H9 (cell line): Measurements from ENCODE around the gene AFG1L. TPM values are rescaled to one million over a fixed set of nuclear protein-coding genes. Genes with fewer than 3 reads are reported as not detected.

Source experiments
- DNase-seq: peaks from one replicate; pipeline ENCODE4 v3.0.0-alpha.2; 2017
- H2AFZ ChIP-seq: one replicate; pipeline ENCODE4 v1.6.1; 2013; ENCODE audit warnings: mild to moderate bottlenecking, low read length, control low read depth, moderate library complexity
- H2AK5ac ChIP-seq: 2 replicates; pipeline ENCODE4 v1.6.1; 2013; ENCODE audit warnings: low read length, control low read depth, mixed read lengths; ENCODE audit not compliant: insufficient read length
- H2BK120ac ChIP-seq: one replicate; pipeline ENCODE4 v1.6.1; 2013; ENCODE audit warnings: low read depth, mild to moderate bottlenecking, low read length, control low read depth, inconsistent platforms; ENCODE audit not compliant: poor library complexity, severe bottlenecking
- H2BK12ac ChIP-seq: 2 replicates; pipeline ENCODE4 v1.6.1; 2013; ENCODE audit warnings: low read length, control low read depth, mixed read lengths, low read depth; ENCODE audit not compliant: insufficient read length
- H2BK15ac ChIP-seq: 2 replicates; pipeline ENCODE4 v1.6.1; 2013; ENCODE audit warnings: low read depth, low read length, control low read depth
- H2BK20ac ChIP-seq: one replicate; pipeline ENCODE4 v1.6.1; 2013; ENCODE audit warnings: low read depth, mild to moderate bottlenecking, low read length, control low read depth, inconsistent platforms; ENCODE audit not compliant: poor library complexity, severe bottlenecking
- H2BK5ac ChIP-seq: 2 replicates; pipeline ENCODE4 v1.6.1; 2013; ENCODE audit warnings: low read length, control low read depth, mixed read lengths; ENCODE audit not compliant: insufficient read length
- H3K14ac ChIP-seq: 2 replicates; pipeline ENCODE4 v1.6.1; 2013; ENCODE audit warnings: low read length, control low read depth; ENCODE audit not compliant: insufficient read depth
- H3K18ac ChIP-seq: 2 replicates; pipeline ENCODE4 v1.6.1; 2013; ENCODE audit warnings: low read depth, mild to moderate bottlenecking, mixed read lengths, low read length, control low read depth; ENCODE audit not compliant: insufficient read length
- H3K23ac ChIP-seq: 2 replicates; pipeline ENCODE4 v1.6.1; 2013; ENCODE audit warnings: low read length, control low read depth, mixed read lengths, low read depth; ENCODE audit not compliant: insufficient read length
- H3K23me2 ChIP-seq: 2 replicates; pipeline ENCODE4 v1.6.1; 2013; ENCODE audit warnings: low read depth, mild to moderate bottlenecking, mixed read lengths, low read length, control low read depth; ENCODE audit not compliant: insufficient read length, poor library complexity, severe bottlenecking
- H3K27ac ChIP-seq: 2 replicates; pipeline ENCODE4 v1.5.1; 2013; ENCODE audit warnings: low read length, control low read depth, mixed read lengths, low read depth; ENCODE audit not compliant: insufficient read length
- H3K27me3 ChIP-seq: 2 replicates; pipeline ENCODE4 v1.6.1; 2013; ENCODE audit warnings: low read length, control low read depth, inconsistent platforms; ENCODE audit not compliant: insufficient read depth
- H3K4ac ChIP-seq: 2 replicates; pipeline ENCODE4 v1.6.1; 2013; ENCODE audit warnings: low read depth, mild to moderate bottlenecking, control low read depth, inconsistent platforms, low read length, moderate library complexity
- H3K4me1 ChIP-seq: 2 replicates; pipeline ENCODE4 v1.6.1; 2013; ENCODE audit warnings: low read length, control low read depth, inconsistent platforms; ENCODE audit not compliant: insufficient read depth
- H3K4me2 ChIP-seq: 2 replicates; pipeline ENCODE4 v1.6.1; 2013; ENCODE audit warnings: low read length, control low read depth, mixed read lengths; ENCODE audit not compliant: insufficient read length, insufficient read depth
- H3K56ac ChIP-seq: 2 replicates; pipeline ENCODE4 v1.6.1; 2013; ENCODE audit warnings: low read depth, mild to moderate bottlenecking, mixed read lengths, low read length, control low read depth; ENCODE audit not compliant: insufficient read length
- H3K79me1 ChIP-seq: 2 replicates; pipeline ENCODE4 v1.6.1; 2013; ENCODE audit warnings: low read depth, mild to moderate bottlenecking, moderate library complexity, low read length, control low read depth, inconsistent platforms; ENCODE audit not compliant: insufficient read depth, poor library complexity, severe bottlenecking
- H3K79me2 ChIP-seq: 2 replicates; pipeline ENCODE4 v1.6.1; 2013; ENCODE audit warnings: low read length, control low read depth, inconsistent platforms; ENCODE audit not compliant: insufficient read depth
- H3K9ac ChIP-seq: 2 replicates; pipeline ENCODE4 v1.6.1; 2013; ENCODE audit warnings: low read length, control low read depth, mixed read lengths; ENCODE audit not compliant: insufficient read length; ENCODE audit errors: extremely low read depth
- H3K9me3 ChIP-seq: one replicate; pipeline ENCODE4 v1.6.1; 2013; ENCODE audit warnings: low read depth, low read length, inconsistent platforms; ENCODE audit not compliant: control insufficient read depth
- H3T11ph ChIP-seq: one replicate; pipeline ENCODE4 v1.6.1; 2013; ENCODE audit warnings: mild to moderate bottlenecking, low read length, control low read depth, inconsistent platforms
- H4K20me1 ChIP-seq: one replicate; pipeline ENCODE4 v1.6.1; 2013; ENCODE audit not compliant: control insufficient read depth, insufficient read length, insufficient read depth
- H4K5ac ChIP-seq: 2 replicates; pipeline ENCODE4 v1.6.1; 2013; ENCODE audit warnings: low read depth, mild to moderate bottlenecking, mixed read lengths, low read length, control low read depth; ENCODE audit not compliant: insufficient read length
- H4K8ac ChIP-seq: replicated peaks from 2 replicates; pipeline ENCODE4 v1.6.1; 2013; ENCODE audit warnings: low read length, control low read depth, mixed read lengths, low read depth; ENCODE audit not compliant: insufficient read length
- H4K91ac ChIP-seq: 2 replicates; pipeline ENCODE4 v1.6.1; 2013; ENCODE audit warnings: low read depth, mild to moderate bottlenecking, moderate library complexity, mixed read lengths, low read length, control low read depth; ENCODE audit not compliant: insufficient read length
- H3K27ac Mint-ChIP-seq, 3 experiments: 2 replicates in 2 of 3; 3 replicates in 1 of 3; pipeline ENCODE4 v1.8.0; 2020 to 2021; ENCODE audit warnings: mixed read lengths in 3 of 3, mild to moderate bottlenecking in 1 of 3, moderate library complexity in 1 of 3
- H3K27me3 Mint-ChIP-seq: 2 replicates; pipeline ENCODE4 v1.8.0; 2021; ENCODE audit warnings: low read depth, mild to moderate bottlenecking, moderate library complexity, mixed read lengths
- H3K36me3 Mint-ChIP-seq, 3 experiments: 2 replicates in 2 of 3; 3 replicates in 1 of 3; pipeline ENCODE4 v1.8.0; 2020 to 2021; ENCODE audit warnings: low read depth in 3 of 3, mixed read lengths in 3 of 3; ENCODE audit not compliant: insufficient read depth in 1 of 3
- H3K4me1 Mint-ChIP-seq, 2 experiments: 2 replicates each; pipeline ENCODE4 v1.8.0; 2020; ENCODE audit warnings: mixed read lengths in 2 of 2
- H3K4me3 Mint-ChIP-seq, 2 experiments: 2 replicates in 1 of 2; 3 replicates in 1 of 2; pipeline ENCODE4 v1.8.0; 2020 to 2021; ENCODE audit warnings: mild to moderate bottlenecking in 2 of 2, mixed read lengths in 2 of 2, moderate library complexity in 1 of 2
- H3K9me3 Mint-ChIP-seq, 2 experiments: 2 replicates in 1 of 2; 3 replicates in 1 of 2; pipeline ENCODE4 v1.8.0; 2020; ENCODE audit warnings: mild to moderate bottlenecking in 2 of 2, mixed read lengths in 2 of 2, moderate library complexity in 1 of 2
- CTCF ChIP-seq: fragments of 200-600 bp; sonication (generic); conservative IDR thresholded peaks from 3 replicates; pipeline ENCODE4 v1.8.0; 2021; ENCODE audit warnings: antibody characterized with exemption, mild to moderate bottlenecking
- whole genome bisulfite sequencing: extraction: QIAGEN DNeasy Blood & Tissue Kit; methylation state at CpG from one replicate; pipeline ENCODE4 v1.1.7; 2013; ENCODE audit warnings: missing lambda C conversion rate, low lambda C conversion rate, mixed read lengths; ENCODE audit not compliant: insufficient read length; ENCODE audit errors: extremely low coverage; 5-methylcytosine and 5-hydroxymethylcytosine counted together
- total RNA-seq: library from RNA; stranded (reverse); gene quantifications from 2 replicates; pipeline ENCODE4 v1.2.1, GENCODE V29; 2021

AFG1L gene
- total RNA-seq, 1 experiment from 2014 or later, result 4.7 TPM

- peaks cover 2% of the 10 kb centered on the region; the same call in 1 of the 2 replicates for H3K27me3 Mint-ChIP-seq
- H3K36me3 Mint-ChIP-seq, result no peaks in the 10 kb centered on the region
- no peaks in the 10 kb centered on the region for H3K9me3 Mint-ChIP-seq
- H4K91ac ChIP-seq, result no peak overlapping the region
- no peaks in the 10 kb centered on the region for H3K4me1 ChIP-seq
- H2BK120ac ChIP-seq, result no peak overlapping the region
- H3K27ac ChIP-seq, result no peak overlapping the region
- H2AK5ac ChIP-seq, result no peak overlapping the region
- peaks cover 24 to 25% of the 10 kb centered on the region in 2 experiments for H3K4me1 Mint-ChIP-seq
- H2BK15ac ChIP-seq, result no peak overlapping the region
- no peak overlapping the region for H3K18ac ChIP-seq
- H4K5ac ChIP-seq, result no peak overlapping the region
- H3K4ac ChIP-seq, result no peak overlapping the region
- no peak overlapping the region for H3K14ac ChIP-seq
- no peak overlapping the region for H2BK20ac ChIP-seq
- H4K20me1 ChIP-seq, result no peaks in the 10 kb centered on the region
- no peak overlapping the region for H2BK12ac ChIP-seq
- H3K56ac ChIP-seq, result no peak overlapping the region
- no peaks in the 10 kb centered on the region for H3K79me1 ChIP-seq
- no peak overlapping the region for H3K4me3 Mint-ChIP-seq
- no peaks in the 10 kb centered on the region for H3K9me3 ChIP-seq
- no peak overlapping the region for H2BK5ac ChIP-seq
- H3K4me2 ChIP-seq, result no peak overlapping the region
- no peak overlapping the region for H3K23ac ChIP-seq
- whole genome bisulfite sequencing, result no CpG with 5 or more reads among the region's 2 CpGs
- H3T11ph ChIP-seq, result no peak overlapping the region
- H3K27me3 ChIP-seq, result no peaks in the 10 kb centered on the region
- no peak overlapping the region for H4K8ac ChIP-seq
- no peaks in the 10 kb centered on the region for H3K79me2 ChIP-seq
- H3K23me2 ChIP-seq, result no peaks in the 10 kb centered on the region
- no peak overlapping the region for H3K9ac ChIP-seq
- no peak overlapping the region for H3K27ac Mint-ChIP-seq
- no peak for DNase-seq
- TF ChIP-seq CTCF, result no peak
- H2AFZ ChIP-seq, result no peak overlapping the region
Observed at GRCh38 chr6:108275976-108276375, 18.9 kb upstream of the AFG1L start.
